ENCODE measurements around the gene RELB. TPM values are rescaled to one million over a fixed set of nuclear protein-coding genes. Genes with fewer than 3 reads are reported as not detected.

Gene RELB
- total and polyA plus RNA-seq, 9 of the 15 experiments (the other 6 are each of a cell fraction or from before 2014, with no cell fraction given) = 0.15 to 1.1 (median 0.28) TPM; not detected in 2

- TF ChIP-seq DLX4 (CRISPR knock-in tag; IDR thresholded peaks at IDR 0.05) (no peak), ZNF507 (tag; conservative IDR thresholded peaks at IDR 0.05) (no peak), ZEB2 (IDR thresholded peaks at IDR 0.05) (no peak), KLF1 (tag; IDR thresholded peaks at IDR 0.05) (peak; percentile 94), BACH1 (tag; IDR thresholded peaks at IDR 0.05) (no peak), PHF8 (IDR thresholded peaks at IDR 0.05; ENCODE audit: borderline replicate concordance, low read length) (peak; percentile 98), NCOA2 (IDR thresholded peaks at IDR 0.05; ENCODE audit: partially characterized antibody in 2 of 2) (peak in 1 of 2 experiments; percentile 98), MYBL2 (IDR thresholded peaks at IDR 0.05; ENCODE audit: low read depth) (no peak; the same call in 1 of the 2 replicates), MYBL2 (CRISPR knock-in tag; IDR thresholded peaks at IDR 0.05; ENCODE audit: borderline replicate concordance) (no peak), EWSR1 (IDR thresholded peaks at IDR 0.05; ENCODE audit: borderline replicate concordance, low read depth, partially characterized antibody) (no peak), ZNF280B (CRISPR knock-in tag; IDR thresholded peaks at IDR 0.05) (no peak), ZNF584 (CRISPR knock-in tag; IDR thresholded peaks at IDR 0.05; ENCODE audit: low read depth) (no peak), RHOXF2B (CRISPR knock-in tag; conservative IDR thresholded peaks at IDR 0.05) (no peak), SETDB1 (IDR thresholded peaks at IDR 0.05; ENCODE audit: low read length) (no peak), ZNF212 (CRISPR knock-in tag; IDR thresholded peaks at IDR 0.05) (no peak), ZNF778 (CRISPR knock-in tag; IDR thresholded peaks at IDR 0.05) (no peak), POU5F1 (IDR thresholded peaks at IDR 0.05; ENCODE audit: borderline replicate concordance, low read depth, low read length, partially characterized antibody) (peak; percentile 91), SIX5 (IDR thresholded peaks at IDR 0.05; ENCODE audit: borderline replicate concordance in 1 of 2, insufficient read depth in 1 of 2, low read depth in 1 of 2, low read length in 2 of 2) (no peak), ZNF780A (CRISPR knock-in tag; IDR thresholded peaks at IDR 0.05) (no peak), ZNF589 (CRISPR knock-in tag; IDR thresholded peaks at IDR 0.05; ENCODE audit: low read depth) (no peak), ZC3H4 (CRISPR knock-in tag; IDR thresholded peaks at IDR 0.05; ENCODE audit: borderline replicate concordance) (no peak), KDM4B (IDR thresholded peaks at IDR 0.05; ENCODE audit: borderline replicate concordance in 2 of 2, low read depth in 1 of 2) (peak in 1 of 2 experiments; percentile 54; a peak in 1 of 4 replicates)
- TF ChIP-seq, protein P1, sequence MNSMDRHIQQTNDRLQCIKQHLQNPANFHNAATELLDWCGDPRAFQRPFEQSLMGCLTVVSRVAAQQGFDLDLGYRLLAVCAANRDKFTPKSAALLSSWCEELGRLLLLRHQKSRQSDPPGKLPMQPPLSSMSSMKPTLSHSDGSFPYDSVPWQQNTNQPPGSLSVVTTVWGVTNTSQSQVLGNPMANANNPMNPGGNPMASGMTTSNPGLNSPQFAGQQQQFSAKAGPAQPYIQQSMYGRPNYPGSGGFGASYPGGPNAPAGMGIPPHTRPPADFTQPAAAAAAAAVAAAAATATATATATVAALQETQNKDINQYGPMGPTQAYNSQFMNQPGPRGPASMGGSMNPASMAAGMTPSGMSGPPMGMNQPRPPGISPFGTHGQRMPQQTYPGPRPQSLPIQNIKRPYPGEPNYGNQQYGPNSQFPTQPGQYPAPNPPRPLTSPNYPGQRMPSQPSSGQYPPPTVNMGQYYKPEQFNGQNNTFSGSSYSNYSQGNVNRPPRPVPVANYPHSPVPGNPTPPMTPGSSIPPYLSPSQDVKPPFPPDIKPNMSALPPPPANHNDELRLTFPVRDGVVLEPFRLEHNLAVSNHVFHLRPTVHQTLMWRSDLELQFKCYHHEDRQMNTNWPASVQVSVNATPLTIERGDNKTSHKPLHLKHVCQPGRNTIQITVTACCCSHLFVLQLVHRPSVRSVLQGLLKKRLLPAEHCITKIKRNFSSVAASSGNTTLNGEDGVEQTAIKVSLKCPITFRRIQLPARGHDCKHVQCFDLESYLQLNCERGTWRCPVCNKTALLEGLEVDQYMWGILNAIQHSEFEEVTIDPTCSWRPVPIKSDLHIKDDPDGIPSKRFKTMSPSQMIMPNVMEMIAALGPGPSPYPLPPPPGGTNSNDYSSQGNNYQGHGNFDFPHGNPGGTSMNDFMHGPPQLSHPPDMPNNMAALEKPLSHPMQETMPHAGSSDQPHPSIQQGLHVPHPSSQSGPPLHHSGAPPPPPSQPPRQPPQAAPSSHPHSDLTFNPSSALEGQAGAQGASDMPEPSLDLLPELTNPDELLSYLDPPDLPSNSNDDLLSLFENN (IDR thresholded peaks at IDR 0.05; ENCODE audit: low read depth in 2 of 2, low read length in 2 of 2) = no peak
These were observed 46.4 kb upstream of the RELB start, which contains the start of gene CLPTM1 (continued) for GRCh38 chr19:44954649-44955504.

Data from K562 (cell line).